Measurements from ENCODE around the gene IGSF5. TPM values are rescaled to one million over a fixed set of nuclear protein-coding genes. Genes with fewer than 3 reads are reported as not detected.

Gene IGSF5
- total RNA-seq, 1 donor from 2014 or later, result not detected

GRCh38 chr21:39822042-39822441, 77.1 kb downstream of the IGSF5 start:
- intact Hi-C loops (cut with micrococcal nuclease), result no loop called here

GRCh38 chr21:39825250-39825649, 80.3 kb downstream of the IGSF5 start:
- intact Hi-C loops (cut with micrococcal nuclease), result no loop called here

- intact Hi-C loops (cut with micrococcal nuclease), result no loop called here
These were observed 89.6 kb downstream of the IGSF5 start for GRCh38 chr21:39834543-39834942.

GRCh38 chr21:39837861-39838359, 92.9 kb downstream of the IGSF5 start:
- intact Hi-C loops (cut with micrococcal nuclease), result no loop called here

- intact Hi-C loops (cut with micrococcal nuclease), result no loop called here
These were observed 95.6 kb downstream of the IGSF5 start for GRCh38 chr21:39840373-39841097.

- intact Hi-C loops (cut with micrococcal nuclease), result no loop called here
These were observed 97.9 kb downstream of the IGSF5 start for GRCh38 chr21:39842741-39843459.

DNA sequence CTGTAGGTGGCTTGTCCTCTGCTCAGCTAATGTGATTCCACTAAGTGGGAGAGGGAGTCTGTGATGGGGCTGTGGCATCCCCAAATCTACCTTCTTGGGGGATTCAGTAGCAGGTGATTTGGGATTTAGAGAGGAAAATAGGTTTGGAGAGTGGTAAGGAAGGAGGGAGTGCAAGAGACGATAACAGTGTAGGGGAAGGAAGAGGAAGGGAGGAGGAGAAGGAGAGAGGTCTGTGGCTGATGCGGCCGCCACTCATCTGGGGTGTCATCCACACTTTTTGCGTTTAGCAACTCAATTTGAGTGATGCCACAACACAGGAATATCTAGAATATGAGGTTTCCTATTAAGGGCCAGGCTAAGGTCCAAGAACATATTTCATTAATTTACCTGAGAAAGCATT, 98.5 kb downstream of the IGSF5 start:
- intact Hi-C loops (cut with micrococcal nuclease), result no loop called here

DNA sequence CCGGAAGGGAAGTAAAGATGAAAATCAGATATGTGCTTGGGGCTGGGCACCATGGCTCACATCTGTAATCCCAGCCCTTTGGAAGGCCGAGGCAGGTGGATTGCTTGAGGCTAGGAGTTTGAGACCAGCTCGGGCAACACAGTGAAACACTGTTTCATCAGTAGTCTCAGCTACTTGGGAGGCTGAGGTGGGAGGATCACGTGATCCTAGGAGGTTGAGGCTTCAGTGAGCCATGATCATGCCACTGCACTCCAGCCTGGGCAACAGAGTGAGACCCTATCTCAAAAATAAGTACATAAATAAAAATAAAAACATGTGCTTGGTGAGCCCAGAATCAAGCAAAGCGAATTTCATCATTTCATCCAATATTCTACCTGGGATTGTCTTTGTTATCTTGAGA, 98.9 kb downstream of the IGSF5 start:
- intact Hi-C loops (cut with micrococcal nuclease), result no loop called here

DNA sequence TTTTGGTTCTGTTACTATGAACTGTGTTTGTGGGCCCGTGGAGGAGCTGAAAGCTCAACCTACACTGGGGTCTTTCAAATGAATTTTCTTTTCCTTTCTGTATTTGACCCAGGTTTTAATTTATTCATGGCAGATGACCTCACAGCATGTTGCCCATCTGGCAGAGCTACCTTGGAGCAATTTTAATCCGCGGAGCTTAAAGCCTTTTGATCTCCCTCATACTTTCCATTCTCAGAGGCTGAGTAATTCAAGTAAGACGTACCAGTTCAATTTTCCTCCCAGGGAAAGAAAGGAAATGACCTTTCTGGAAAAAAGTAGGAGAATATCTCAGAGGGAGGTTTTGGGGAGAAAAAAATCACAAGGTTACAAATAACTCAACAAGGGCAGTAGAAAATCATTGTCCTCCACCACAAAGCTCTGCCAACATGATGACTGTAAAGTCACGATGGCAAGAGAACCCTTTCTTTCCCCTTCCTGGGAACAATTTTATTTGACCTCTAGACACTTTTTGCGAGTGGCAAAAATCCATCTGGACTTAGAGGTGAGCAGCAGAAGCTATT, 100.7 kb downstream of the IGSF5 start:
- intact Hi-C loops (cut with micrococcal nuclease), result no loop called here

DNA sequence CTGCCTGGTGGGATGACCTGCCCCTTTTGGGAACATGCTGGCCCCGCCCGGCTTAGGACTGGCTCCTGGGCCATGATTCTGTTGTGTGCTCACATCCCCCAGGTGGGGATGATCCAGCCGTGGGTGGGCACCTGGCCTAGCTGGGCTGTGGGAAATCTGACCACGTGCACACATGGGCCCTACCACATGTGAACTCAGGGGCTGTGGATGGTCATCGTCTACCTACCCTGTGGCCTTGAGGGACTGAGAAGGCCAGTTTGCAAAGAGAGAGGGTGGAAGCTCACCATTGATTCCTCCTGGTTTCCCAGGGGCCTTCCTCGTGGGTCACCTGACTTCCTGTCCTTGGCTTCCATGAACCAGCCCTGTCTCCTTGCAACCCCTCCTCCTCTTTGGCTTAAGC, 102.9 kb downstream of the IGSF5 start:
- intact Hi-C loops (cut with micrococcal nuclease), result no loop called here

DNA sequence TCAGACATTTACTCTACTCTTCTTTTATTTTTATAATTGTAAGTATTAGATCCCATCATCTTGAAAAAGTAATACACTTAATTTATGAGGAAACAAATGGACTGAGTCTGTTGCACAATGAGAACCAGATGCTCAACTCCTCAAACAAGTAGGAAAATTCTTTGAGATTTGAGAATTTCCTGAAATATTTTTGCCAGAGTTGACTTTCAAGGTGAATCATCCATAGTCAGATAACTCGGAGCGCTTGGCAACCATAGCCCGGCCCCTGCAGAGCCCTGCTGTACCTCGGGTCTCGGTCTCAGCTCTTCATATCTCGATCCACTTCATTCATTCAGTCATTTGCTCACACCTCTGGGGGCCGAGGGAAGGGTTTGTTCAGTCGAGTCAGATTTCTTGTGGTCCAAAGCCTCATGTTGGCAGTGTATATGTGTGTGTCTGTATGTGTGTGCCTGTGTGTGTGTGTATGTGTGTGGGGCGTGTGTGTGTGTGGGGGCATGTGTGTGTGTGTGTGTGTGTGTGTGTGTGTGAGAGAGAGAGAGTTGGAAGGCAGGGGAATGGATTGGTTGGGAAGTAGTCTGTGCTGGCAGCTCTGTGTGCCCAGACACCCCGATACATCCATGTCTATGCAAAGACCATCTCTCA, 104.2 kb downstream of the IGSF5 start:
- intact Hi-C loops (cut with micrococcal nuclease), result no loop called here

GRCh38 chr21:39850333-39850732, 105.3 kb downstream of the IGSF5 start:
- intact Hi-C loops (cut with micrococcal nuclease), result no loop called here

DNA sequence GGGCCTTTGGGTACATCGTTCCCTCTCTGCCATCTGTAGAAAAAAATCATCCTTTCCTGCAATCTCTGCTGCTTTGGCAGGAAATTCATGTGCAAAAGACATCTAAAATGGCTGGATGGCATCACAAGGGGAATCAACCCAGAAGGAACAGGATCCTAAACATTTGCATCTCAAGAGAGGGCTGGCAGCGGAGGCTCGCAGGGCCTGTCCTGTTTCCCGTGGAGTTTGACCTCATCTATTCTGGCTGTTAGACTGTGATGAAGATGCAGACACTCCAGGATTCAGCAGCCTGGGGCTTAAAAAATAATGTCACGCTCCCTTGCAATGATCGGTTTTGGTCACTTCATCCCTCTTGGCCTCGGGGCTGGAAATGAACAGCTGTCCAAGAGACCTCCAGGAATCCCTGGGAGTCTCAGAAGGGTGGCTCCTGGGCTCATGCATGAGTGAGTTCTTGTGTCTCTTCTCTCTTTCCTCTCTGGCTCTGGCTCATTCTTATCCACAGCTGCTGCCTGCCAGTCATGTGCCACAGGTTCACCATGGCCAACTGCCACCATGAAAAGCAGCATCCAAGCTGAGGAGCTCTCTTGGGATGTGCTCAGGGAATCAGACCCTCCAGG, 106.1 kb downstream of the IGSF5 start:
- intact Hi-C loops (cut with micrococcal nuclease), result no loop called here

Other genes with a start within 250 kb of the IGSF5 start
- gene B3GALT5, start 132.2 kb upstream of the IGSF5 start, total RNA-seq, result not detected in 2 replicates
- not detected in 2 replicates for gene PCP4, start 122.3 kb downstream of the IGSF5 start, total RNA-seq